GM23338 (cell line): ENCODE results near the gene TM6SF1. TPM values are rescaled to one million over a fixed set of nuclear protein-coding genes. Genes with fewer than 3 reads are reported as not detected.

Experiments
- ATAC-seq: fragments of 200-7000 bp; cut with Tn5 transposase; 3 replicates; pipeline ENCODE4 v1.9.1; 2020
- DNase-seq: peaks from one replicate; pipeline ENCODE4 v3.0.0-alpha.2; 2015; ENCODE audit warnings: low spot score
- H2AFZ ChIP-seq: fragments of 200-600 bp; sonication (generic); 2 replicates; pipeline ENCODE4 v1.8.0; 2016; ENCODE audit warnings: antibody characterized with exemption, mild to moderate bottlenecking, moderate library complexity
- H3F3A ChIP-seq: fragments of 200-600 bp; sonication (generic); replicated peaks from 2 replicates; pipeline ENCODE4 v1.8.0; 2017; ENCODE audit warnings: antibody characterized with exemption, mixed run types, low read depth
- H3K27ac ChIP-seq: fragments of 200-600 bp; sonication (generic); 2 replicates; pipeline ENCODE4 v1.6.1; 2016; ENCODE audit warnings: low read depth
- H3K27me3 ChIP-seq: fragments of 200-600 bp; sonication (generic); 2 replicates; pipeline ENCODE4 v1.8.0; 2016; ENCODE audit warnings: mild to moderate bottlenecking, mixed run types, moderate library complexity; ENCODE audit not compliant: insufficient read depth
- H3K36me3 ChIP-seq: fragments of 200-600 bp; sonication (generic); 2 replicates; pipeline ENCODE4 v1.8.0; 2016; ENCODE audit warnings: mild to moderate bottlenecking; ENCODE audit not compliant: insufficient read depth
- H3K4me1 ChIP-seq: fragments of 200-600 bp; sonication (generic); 2 replicates; pipeline ENCODE4 v1.8.0; 2016; ENCODE audit warnings: mild to moderate bottlenecking, moderate library complexity; ENCODE audit not compliant: insufficient read depth
- H3K4me2 ChIP-seq: fragments of 200-600 bp; sonication (generic); 2 replicates; pipeline ENCODE4 v1.7.1; 2017; ENCODE audit warnings: mixed run types
- H3K4me3 ChIP-seq: fragments of 200-600 bp; sonication (generic); 2 replicates; pipeline ENCODE4 v1.6.1; 2016; ENCODE audit warnings: mixed run types
- H3K79me2 ChIP-seq: fragments of 200-600 bp; sonication (generic); replicated peaks from 2 replicates; pipeline ENCODE4 v1.8.0; 2017; ENCODE audit warnings: mild to moderate bottlenecking; ENCODE audit not compliant: insufficient read depth
- H3K9me2 ChIP-seq: fragments of 200-600 bp; sonication (generic); 2 replicates; pipeline ENCODE4 v1.8.0; 2017; ENCODE audit not compliant: insufficient read depth
- H4K20me1 ChIP-seq: fragments of 200-600 bp; sonication (generic); replicated peaks from 2 replicates; pipeline ENCODE4 v1.8.0; 2017; ENCODE audit warnings: mild to moderate bottlenecking; ENCODE audit not compliant: insufficient read depth
- H3K27ac Mint-ChIP-seq: 2 replicates; pipeline ENCODE4 v1.8.0; 2020; ENCODE audit warnings: inconsistent platforms, mild to moderate bottlenecking, moderate library complexity, mixed read lengths
- H3K27me3 Mint-ChIP-seq: 3 replicates; pipeline ENCODE4 v1.8.0; 2022; ENCODE audit warnings: low read depth, mild to moderate bottlenecking, moderate library complexity, mixed read lengths, inconsistent platforms; ENCODE audit not compliant: insufficient read depth, poor library complexity
- H3K36me3 Mint-ChIP-seq: 3 replicates; pipeline ENCODE4 v1.8.0; 2021; ENCODE audit warnings: low read depth, mild to moderate bottlenecking, inconsistent platforms, moderate library complexity, mixed read lengths
- H3K4me1 Mint-ChIP-seq: 3 replicates; pipeline ENCODE4 v1.8.0; 2020; ENCODE audit warnings: mild to moderate bottlenecking, inconsistent platforms, mixed read lengths
- H3K4me3 Mint-ChIP-seq: 3 replicates; pipeline ENCODE4 v1.8.0; 2021; ENCODE audit warnings: moderate library complexity, mild to moderate bottlenecking, inconsistent platforms, mixed read lengths
- H3K9me3 Mint-ChIP-seq: 3 replicates; pipeline ENCODE4 v1.8.0; 2020; ENCODE audit warnings: moderate library complexity, mild to moderate bottlenecking, inconsistent platforms, mixed read lengths
- EZH2phosphoT487 ChIP-seq: fragments of 200-600 bp; sonication (generic); IDR thresholded peaks from one replicate; pipeline ENCODE4 v1.8.1; 2018; ENCODE audit warnings: antibody characterized with exemption; ENCODE audit not compliant: unreplicated experiment
- JUNB ChIP-seq: IDR thresholded peaks from one replicate; pipeline ENCODE4 v1.6.1; 2016; ENCODE audit warnings: antibody characterized with exemption; ENCODE audit not compliant: unreplicated experiment
- NANOG ChIP-seq: IDR thresholded peaks from 2 replicates; pipeline ENCODE4 v1.6.1; 2016; ENCODE audit warnings: antibody characterized with exemption, borderline replicate concordance
- POLR2AphosphoS5 ChIP-seq: IDR thresholded peaks from 2 replicates; pipeline ENCODE4 v1.6.1; 2016; ENCODE audit warnings: antibody characterized with exemption, low read depth
- STAT1 ChIP-seq: IDR thresholded peaks from one replicate; pipeline ENCODE4 v1.6.1; 2016; ENCODE audit warnings: antibody characterized with exemption; ENCODE audit not compliant: unreplicated experiment
- polyA plus RNA-seq: library from polyadenylated mRNA; unstranded; fragments of >200 nt; fragmentation: Nextera tagmentation; extraction: Ambion mirVana; gene quantifications from 2 replicates; pipeline ENCODE4 v1.2.1, GENCODE V29; 2016
- total RNA-seq: library from RNA; depleted of rRNA; stranded (reverse); fragments of >200 nt; shearing (Covaris generic); gene quantifications from 2 replicates; pipeline ENCODE4 v1.2.3, GENCODE V29; 2014
- TF ChIP-seq, protein P1 (sequence below): IDR thresholded peaks from one replicate; pipeline ENCODE4 v1.6.1; 2018; ENCODE audit warnings: antibody characterized with exemption; ENCODE audit not compliant: unreplicated experiment
- TF ChIP-seq, protein P2 (sequence below), 2 experiments: fragments of 200-600 bp in 1 of 2; sonication (generic) in 1 of 2; conservative IDR thresholded peaks; 2 replicates each; pipeline versions ENCODE4 v1.5.1 to v1.6.1; 2016 to 2017; ENCODE audit warnings: antibody characterized with exemption in 2 of 2, low read depth in 2 of 2, mild to moderate bottlenecking in 2 of 2, moderate library complexity in 1 of 2
- TF ChIP-seq, protein P3 (sequence below): fragments of 250-450 bp; sonication (Bioruptor Pico); IDR thresholded peaks from 2 replicates; pipeline ENCODE4 v1.5.0; 2020; ENCODE audit warnings: mild to moderate bottlenecking, moderate library complexity
- TF ChIP-seq, protein P4 (sequence below): IDR thresholded peaks from 2 replicates; pipeline ENCODE4 v1.6.1; 2016; ENCODE audit warnings: antibody characterized with exemption

Gene TM6SF1
- total and polyA plus RNA-seq, 2 experiments from 2014 or later, result 0.80 to 1.5 TPM

DNA sequence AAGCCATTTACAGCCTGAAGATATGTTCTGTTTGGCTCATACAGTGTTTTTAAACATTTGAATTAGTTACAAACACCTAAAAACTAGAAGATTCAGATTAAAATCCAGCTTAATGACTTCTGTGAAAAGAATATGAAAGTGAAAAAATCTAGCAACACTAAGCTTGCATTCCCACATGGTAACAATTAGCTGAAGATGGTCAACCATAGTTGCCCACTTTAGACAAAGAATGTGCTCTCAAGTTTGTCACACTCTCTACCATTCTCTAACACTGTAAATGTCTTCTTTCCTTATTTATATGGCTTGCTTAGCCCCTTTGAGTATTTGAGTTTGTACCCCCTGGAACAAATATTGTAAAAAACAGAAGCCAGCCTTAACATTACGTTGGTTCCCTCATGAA, 67.4 kb downstream of the TM6SF1 start (continued):
- TF ChIP-seq, protein P1, sequence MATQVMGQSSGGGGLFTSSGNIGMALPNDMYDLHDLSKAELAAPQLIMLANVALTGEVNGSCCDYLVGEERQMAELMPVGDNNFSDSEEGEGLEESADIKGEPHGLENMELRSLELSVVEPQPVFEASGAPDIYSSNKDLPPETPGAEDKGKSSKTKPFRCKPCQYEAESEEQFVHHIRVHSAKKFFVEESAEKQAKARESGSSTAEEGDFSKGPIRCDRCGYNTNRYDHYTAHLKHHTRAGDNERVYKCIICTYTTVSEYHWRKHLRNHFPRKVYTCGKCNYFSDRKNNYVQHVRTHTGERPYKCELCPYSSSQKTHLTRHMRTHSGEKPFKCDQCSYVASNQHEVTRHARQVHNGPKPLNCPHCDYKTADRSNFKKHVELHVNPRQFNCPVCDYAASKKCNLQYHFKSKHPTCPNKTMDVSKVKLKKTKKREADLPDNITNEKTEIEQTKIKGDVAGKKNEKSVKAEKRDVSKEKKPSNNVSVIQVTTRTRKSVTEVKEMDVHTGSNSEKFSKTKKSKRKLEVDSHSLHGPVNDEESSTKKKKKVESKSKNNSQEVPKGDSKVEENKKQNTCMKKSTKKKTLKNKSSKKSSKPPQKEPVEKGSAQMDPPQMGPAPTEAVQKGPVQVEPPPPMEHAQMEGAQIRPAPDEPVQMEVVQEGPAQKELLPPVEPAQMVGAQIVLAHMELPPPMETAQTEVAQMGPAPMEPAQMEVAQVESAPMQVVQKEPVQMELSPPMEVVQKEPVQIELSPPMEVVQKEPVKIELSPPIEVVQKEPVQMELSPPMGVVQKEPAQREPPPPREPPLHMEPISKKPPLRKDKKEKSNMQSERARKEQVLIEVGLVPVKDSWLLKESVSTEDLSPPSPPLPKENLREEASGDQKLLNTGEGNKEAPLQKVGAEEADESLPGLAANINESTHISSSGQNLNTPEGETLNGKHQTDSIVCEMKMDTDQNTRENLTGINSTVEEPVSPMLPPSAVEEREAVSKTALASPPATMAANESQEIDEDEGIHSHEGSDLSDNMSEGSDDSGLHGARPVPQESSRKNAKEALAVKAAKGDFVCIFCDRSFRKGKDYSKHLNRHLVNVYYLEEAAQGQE, result no peak

DNA sequence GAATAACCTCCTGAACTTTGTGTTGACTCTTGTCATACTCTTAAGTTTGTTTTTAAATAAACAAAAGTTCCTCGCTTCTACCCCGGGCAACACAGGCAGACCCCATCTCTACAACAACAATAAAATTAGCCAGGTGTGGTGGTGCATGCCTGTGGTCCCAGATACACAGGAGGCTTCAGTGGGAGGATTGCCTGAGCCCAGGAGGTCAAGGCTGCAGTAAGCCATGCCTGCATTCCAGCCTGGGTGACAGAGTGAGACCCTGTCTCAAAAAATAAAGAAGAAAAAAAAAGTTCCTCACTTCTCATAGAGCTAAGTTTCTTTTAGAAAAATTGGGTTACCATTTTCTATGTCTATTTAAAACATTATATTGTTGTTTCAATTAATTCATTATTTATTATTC, 70.9 kb downstream of the TM6SF1 start:
- Histone ChIP-seq H3K4me2 (no peak overlapping the region), H3K4me3 (no peak overlapping the region), H4K20me1 (peaks cover 7% of the 10 kb centered on the region; the same call in 1 of the 2 replicates), H3K4me1 (no peaks in the 10 kb centered on the region; the same call in 1 of the 2 replicates), H3F3A (no peaks in the 10 kb centered on the region), H3K27me3 (no peaks in the 10 kb centered on the region), H3K79me2 (peaks cover 94% of the 10 kb centered on the region), H3K36me3 (no peaks in the 10 kb centered on the region), H3K9me2 (no peaks in the 10 kb centered on the region), H2AFZ (no peak overlapping the region), H3K27ac (no peak overlapping the region)
- H3K4me1 Mint-ChIP-seq, result peaks cover 23% of the 10 kb centered on the region
- peaks cover 6% of the 10 kb centered on the region for H3K27me3 Mint-ChIP-seq
- H3K4me3 Mint-ChIP-seq, result no peak overlapping the region
- no peak overlapping the region for H3K27ac Mint-ChIP-seq
- ATAC-seq (peak; percentile 71), DNase-seq (no peak)
- no peaks in the 10 kb centered on the region for H3K9me3 Mint-ChIP-seq
- H3K36me3 Mint-ChIP-seq, result no peaks in the 10 kb centered on the region; the same call in 2 of the 3 replicates
- no peak for TF ChIP-seq POLR2AphosphoS5
- TF ChIP-seq, protein P1, result no peak
- TF ChIP-seq, protein P2, sequence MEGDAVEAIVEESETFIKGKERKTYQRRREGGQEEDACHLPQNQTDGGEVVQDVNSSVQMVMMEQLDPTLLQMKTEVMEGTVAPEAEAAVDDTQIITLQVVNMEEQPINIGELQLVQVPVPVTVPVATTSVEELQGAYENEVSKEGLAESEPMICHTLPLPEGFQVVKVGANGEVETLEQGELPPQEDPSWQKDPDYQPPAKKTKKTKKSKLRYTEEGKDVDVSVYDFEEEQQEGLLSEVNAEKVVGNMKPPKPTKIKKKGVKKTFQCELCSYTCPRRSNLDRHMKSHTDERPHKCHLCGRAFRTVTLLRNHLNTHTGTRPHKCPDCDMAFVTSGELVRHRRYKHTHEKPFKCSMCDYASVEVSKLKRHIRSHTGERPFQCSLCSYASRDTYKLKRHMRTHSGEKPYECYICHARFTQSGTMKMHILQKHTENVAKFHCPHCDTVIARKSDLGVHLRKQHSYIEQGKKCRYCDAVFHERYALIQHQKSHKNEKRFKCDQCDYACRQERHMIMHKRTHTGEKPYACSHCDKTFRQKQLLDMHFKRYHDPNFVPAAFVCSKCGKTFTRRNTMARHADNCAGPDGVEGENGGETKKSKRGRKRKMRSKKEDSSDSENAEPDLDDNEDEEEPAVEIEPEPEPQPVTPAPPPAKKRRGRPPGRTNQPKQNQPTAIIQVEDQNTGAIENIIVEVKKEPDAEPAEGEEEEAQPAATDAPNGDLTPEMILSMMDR (conservative IDR thresholded peaks at IDR 0.05; ENCODE audit: low read depth in 2 of 2), result no peak
- TF ChIP-seq, protein P3, sequence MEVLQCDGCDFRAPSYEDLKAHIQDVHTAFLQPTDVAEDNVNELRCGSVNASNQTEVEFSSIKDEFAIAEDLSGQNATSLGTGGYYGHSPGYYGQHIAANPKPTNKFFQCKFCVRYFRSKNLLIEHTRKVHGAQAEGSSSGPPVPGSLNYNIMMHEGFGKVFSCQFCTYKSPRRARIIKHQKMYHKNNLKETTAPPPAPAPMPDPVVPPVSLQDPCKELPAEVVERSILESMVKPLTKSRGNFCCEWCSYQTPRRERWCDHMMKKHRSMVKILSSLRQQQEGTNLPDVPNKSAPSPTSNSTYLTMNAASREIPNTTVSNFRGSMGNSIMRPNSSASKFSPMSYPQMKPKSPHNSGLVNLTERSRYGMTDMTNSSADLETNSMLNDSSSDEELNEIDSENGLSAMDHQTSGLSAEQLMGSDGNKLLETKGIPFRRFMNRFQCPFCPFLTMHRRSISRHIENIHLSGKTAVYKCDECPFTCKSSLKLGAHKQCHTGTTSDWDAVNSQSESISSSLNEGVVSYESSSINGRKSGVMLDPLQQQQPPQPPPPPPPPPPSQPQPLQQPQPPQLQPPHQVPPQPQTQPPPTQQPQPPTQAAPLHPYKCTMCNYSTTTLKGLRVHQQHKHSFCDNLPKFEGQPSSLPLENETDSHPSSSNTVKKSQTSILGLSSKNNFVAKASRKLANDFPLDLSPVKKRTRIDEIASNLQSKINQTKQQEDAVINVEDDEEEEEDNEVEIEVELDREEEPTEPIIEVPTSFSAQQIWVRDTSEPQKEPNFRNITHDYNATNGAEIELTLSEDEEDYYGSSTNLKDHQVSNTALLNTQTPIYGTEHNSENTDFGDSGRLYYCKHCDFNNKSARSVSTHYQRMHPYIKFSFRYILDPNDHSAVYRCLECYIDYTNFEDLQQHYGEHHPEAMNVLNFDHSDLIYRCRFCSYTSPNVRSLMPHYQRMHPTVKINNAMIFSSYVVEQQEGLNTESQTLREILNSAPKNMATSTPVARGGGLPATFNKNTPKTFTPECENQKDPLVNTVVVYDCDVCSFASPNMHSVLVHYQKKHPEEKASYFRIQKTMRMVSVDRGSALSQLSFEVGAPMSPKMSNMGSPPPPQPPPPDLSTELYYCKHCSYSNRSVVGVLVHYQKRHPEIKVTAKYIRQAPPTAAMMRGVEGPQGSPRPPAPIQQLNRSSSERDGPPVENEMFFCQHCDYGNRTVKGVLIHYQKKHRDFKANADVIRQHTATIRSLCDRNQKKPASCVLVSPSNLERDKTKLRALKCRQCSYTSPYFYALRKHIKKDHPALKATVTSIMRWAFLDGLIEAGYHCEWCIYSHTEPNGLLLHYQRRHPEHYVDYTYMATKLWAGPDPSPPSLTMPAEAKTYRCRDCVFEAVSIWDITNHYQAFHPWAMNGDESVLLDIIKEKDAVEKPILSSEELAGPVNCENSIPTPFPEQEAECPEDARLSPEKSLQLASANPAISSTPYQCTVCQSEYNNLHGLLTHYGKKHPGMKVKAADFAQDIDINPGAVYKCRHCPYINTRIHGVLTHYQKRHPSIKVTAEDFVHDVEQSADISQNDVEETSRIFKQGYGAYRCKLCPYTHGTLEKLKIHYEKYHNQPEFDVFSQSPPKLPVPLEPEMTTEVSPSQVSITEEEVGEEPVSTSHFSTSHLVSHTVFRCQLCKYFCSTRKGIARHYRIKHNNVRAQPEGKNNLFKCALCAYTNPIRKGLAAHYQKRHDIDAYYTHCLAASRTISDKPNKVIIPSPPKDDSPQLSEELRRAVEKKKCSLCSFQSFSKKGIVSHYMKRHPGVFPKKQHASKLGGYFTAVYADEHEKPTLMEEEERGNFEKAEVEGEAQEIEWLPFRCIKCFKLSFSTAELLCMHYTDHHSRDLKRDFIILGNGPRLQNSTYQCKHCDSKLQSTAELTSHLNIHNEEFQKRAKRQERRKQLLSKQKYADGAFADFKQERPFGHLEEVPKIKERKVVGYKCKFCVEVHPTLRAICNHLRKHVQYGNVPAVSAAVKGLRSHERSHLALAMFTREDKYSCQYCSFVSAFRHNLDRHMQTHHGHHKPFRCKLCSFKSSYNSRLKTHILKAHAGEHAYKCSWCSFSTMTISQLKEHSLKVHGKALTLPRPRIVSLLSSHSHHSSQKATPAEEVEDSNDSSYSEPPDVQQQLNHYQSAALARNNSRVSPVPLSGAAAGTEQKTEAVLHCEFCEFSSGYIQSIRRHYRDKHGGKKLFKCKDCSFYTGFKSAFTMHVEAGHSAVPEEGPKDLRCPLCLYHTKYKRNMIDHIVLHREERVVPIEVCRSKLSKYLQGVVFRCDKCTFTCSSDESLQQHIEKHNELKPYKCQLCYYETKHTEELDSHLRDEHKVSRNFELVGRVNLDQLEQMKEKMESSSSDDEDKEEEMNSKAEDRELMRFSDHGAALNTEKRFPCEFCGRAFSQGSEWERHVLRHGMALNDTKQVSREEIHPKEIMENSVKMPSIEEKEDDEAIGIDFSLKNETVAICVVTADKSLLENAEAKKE (CRISPR knock-in tag), result no peak
- TF ChIP-seq EZH2phosphoT487, result no peak
- TF ChIP-seq, protein P4, sequence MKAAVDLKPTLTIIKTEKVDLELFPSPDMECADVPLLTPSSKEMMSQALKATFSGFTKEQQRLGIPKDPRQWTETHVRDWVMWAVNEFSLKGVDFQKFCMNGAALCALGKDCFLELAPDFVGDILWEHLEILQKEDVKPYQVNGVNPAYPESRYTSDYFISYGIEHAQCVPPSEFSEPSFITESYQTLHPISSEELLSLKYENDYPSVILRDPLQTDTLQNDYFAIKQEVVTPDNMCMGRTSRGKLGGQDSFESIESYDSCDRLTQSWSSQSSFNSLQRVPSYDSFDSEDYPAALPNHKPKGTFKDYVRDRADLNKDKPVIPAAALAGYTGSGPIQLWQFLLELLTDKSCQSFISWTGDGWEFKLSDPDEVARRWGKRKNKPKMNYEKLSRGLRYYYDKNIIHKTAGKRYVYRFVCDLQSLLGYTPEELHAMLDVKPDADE, result no peak
- no peak for TF ChIP-seq STAT1
- no peak for TF ChIP-seq NANOG
- TF ChIP-seq JUNB, result no peak
